ENCODE results near the gene PTH.
A peak's percentile ranks its signal among the peaks of the same experiment; 100 is the strongest.

Gene PTH

GRCh38 chr11:13465909-13466371 is 29.9 kb downstream of the PTH start:
- no peak for TF ChIP-seq POLR2A (IDR thresholded peaks at IDR 0.05; ENCODE audit: low read length)
- TF ChIP-seq GATA1 (IDR thresholded peaks at IDR 0.05; ENCODE audit: low read depth, low read length) = no peak
- DNase-seq = peak; percentile 31 to 40

GRCh38 chr11:13463779-13464290 is 32.0 kb downstream of the PTH start:
- TF ChIP-seq POLR2A (IDR thresholded peaks at IDR 0.05; ENCODE audit: low read length) = no peak
- no peak for DNase-seq

GRCh38 chr11:13462901-13463778 is 32.7 kb downstream of the PTH start, which contains the start of gene BTBD10:
Gene BTBD10 (minus strand): TSS chr11:13463222. CDS start chr11:13445124, 18,098 bp downstream.
- TF ChIP-seq POLR2A (IDR thresholded peaks at IDR 0.05; ENCODE audit: low read length) (peak; percentile 98), GATA1 (IDR thresholded peaks at IDR 0.05; ENCODE audit: low read depth, low read length) (no peak)
- peak; percentile 95 to 97 for DNase-seq

GRCh38 chr11:13462311-13462900 is 33.4 kb downstream of the PTH start:
- TF ChIP-seq GATA1 (IDR thresholded peaks at IDR 0.05; ENCODE audit: low read depth, low read length) (no peak), POLR2A (IDR thresholded peaks at IDR 0.05; ENCODE audit: low read length) (no peak)
- DNase-seq = peak; percentile 51 to 68

- DNase-seq = no peak
- no peak for TF ChIP-seq POLR2A (IDR thresholded peaks at IDR 0.05; ENCODE audit: low read length)
- no peak for TF ChIP-seq GATA1 (IDR thresholded peaks at IDR 0.05; ENCODE audit: low read depth, low read length)
Observed at GRCh38 chr11:13461291-13461690, 34.5 kb downstream of the PTH start.

GRCh38 chr11:13450832-13451397 is 44.9 kb downstream of the PTH start:
- DNase-seq = no peak

GRCh38 chr11:13449522-13449921 is 46.3 kb downstream of the PTH start:
- no peak for DNase-seq
- TF ChIP-seq POLR2A (IDR thresholded peaks at IDR 0.05; ENCODE audit: low read length) = no peak
- no peak for TF ChIP-seq GATA1 (IDR thresholded peaks at IDR 0.05; ENCODE audit: low read depth, low read length)

More at GRCh38 chr11:13450832-13451397, 44.9 kb downstream of the PTH start:
- TF ChIP-seq POLR2A (IDR thresholded peaks at IDR 0.05; ENCODE audit: low read length) = no peak
- no peak for TF ChIP-seq GATA1 (IDR thresholded peaks at IDR 0.05; ENCODE audit: low read depth, low read length)

GRCh38 chr11:13448876-13449275 is 46.9 kb downstream of the PTH start:
- TF ChIP-seq POLR2A (IDR thresholded peaks at IDR 0.05; ENCODE audit: low read length) (no peak), GATA1 (IDR thresholded peaks at IDR 0.05; ENCODE audit: low read depth, low read length) (no peak)
- no peak for DNase-seq

GRCh38 chr11:13446444-13446843 is 49.4 kb downstream of the PTH start:
- DNase-seq = no peak
- no peak for TF ChIP-seq POLR2A (IDR thresholded peaks at IDR 0.05; ENCODE audit: low read length)
- no peak for TF ChIP-seq GATA1 (IDR thresholded peaks at IDR 0.05; ENCODE audit: low read depth, low read length)

GRCh38 chr11:13445588-13445987 is 50.2 kb downstream of the PTH start:
- DNase-seq = no peak
- no peak for TF ChIP-seq POLR2A (IDR thresholded peaks at IDR 0.05; ENCODE audit: low read length)
- no peak for TF ChIP-seq GATA1 (IDR thresholded peaks at IDR 0.05; ENCODE audit: low read depth, low read length)

Measured in erythroblast (primary cell).